H9 (cell line): ENCODE data around the gene CD1D. TPM values are rescaled to one million over a fixed set of nuclear protein-coding genes. Genes with fewer than 3 reads are reported as not detected.
"Not testable (repeated sequence)": the region's sequence is repeated elsewhere in the genome, so short reads cannot be mapped to it uniquely, and the experiment has no call there.

ENCODE experiments used
- DNase-seq: peaks from one replicate; pipeline ENCODE4 v3.0.0-alpha.2; 2017
- H2AFZ ChIP-seq: one replicate; pipeline ENCODE4 v1.6.1; 2013; ENCODE audit warnings: mild to moderate bottlenecking, low read length, control low read depth, moderate library complexity
- H2AK5ac ChIP-seq: 2 replicates; pipeline ENCODE4 v1.6.1; 2013; ENCODE audit warnings: low read length, control low read depth, mixed read lengths; ENCODE audit not compliant: insufficient read length
- H2BK120ac ChIP-seq: one replicate; pipeline ENCODE4 v1.6.1; 2013; ENCODE audit warnings: low read depth, mild to moderate bottlenecking, low read length, control low read depth, inconsistent platforms; ENCODE audit not compliant: poor library complexity, severe bottlenecking
- H2BK12ac ChIP-seq: 2 replicates; pipeline ENCODE4 v1.6.1; 2013; ENCODE audit warnings: low read length, control low read depth, mixed read lengths, low read depth; ENCODE audit not compliant: insufficient read length
- H2BK15ac ChIP-seq: 2 replicates; pipeline ENCODE4 v1.6.1; 2013; ENCODE audit warnings: low read depth, low read length, control low read depth
- H2BK20ac ChIP-seq: one replicate; pipeline ENCODE4 v1.6.1; 2013; ENCODE audit warnings: low read depth, mild to moderate bottlenecking, low read length, control low read depth, inconsistent platforms; ENCODE audit not compliant: poor library complexity, severe bottlenecking
- H2BK5ac ChIP-seq: 2 replicates; pipeline ENCODE4 v1.6.1; 2013; ENCODE audit warnings: low read length, control low read depth, mixed read lengths; ENCODE audit not compliant: insufficient read length
- H3K14ac ChIP-seq: 2 replicates; pipeline ENCODE4 v1.6.1; 2013; ENCODE audit warnings: low read length, control low read depth; ENCODE audit not compliant: insufficient read depth
- H3K18ac ChIP-seq: 2 replicates; pipeline ENCODE4 v1.6.1; 2013; ENCODE audit warnings: low read depth, mild to moderate bottlenecking, mixed read lengths, low read length, control low read depth; ENCODE audit not compliant: insufficient read length
- H3K23ac ChIP-seq: 2 replicates; pipeline ENCODE4 v1.6.1; 2013; ENCODE audit warnings: low read length, control low read depth, mixed read lengths, low read depth; ENCODE audit not compliant: insufficient read length
- H3K23me2 ChIP-seq: 2 replicates; pipeline ENCODE4 v1.6.1; 2013; ENCODE audit warnings: low read depth, mild to moderate bottlenecking, mixed read lengths, low read length, control low read depth; ENCODE audit not compliant: insufficient read length, poor library complexity, severe bottlenecking
- H3K27ac ChIP-seq: 2 replicates; pipeline ENCODE4 v1.5.1; 2013; ENCODE audit warnings: low read length, control low read depth, mixed read lengths, low read depth; ENCODE audit not compliant: insufficient read length
- H3K27me3 ChIP-seq: 2 replicates; pipeline ENCODE4 v1.6.1; 2013; ENCODE audit warnings: low read length, control low read depth, inconsistent platforms; ENCODE audit not compliant: insufficient read depth
- H3K4ac ChIP-seq: 2 replicates; pipeline ENCODE4 v1.6.1; 2013; ENCODE audit warnings: low read depth, mild to moderate bottlenecking, control low read depth, inconsistent platforms, low read length, moderate library complexity
- H3K4me1 ChIP-seq: 2 replicates; pipeline ENCODE4 v1.6.1; 2013; ENCODE audit warnings: low read length, control low read depth, inconsistent platforms; ENCODE audit not compliant: insufficient read depth
- H3K4me2 ChIP-seq: 2 replicates; pipeline ENCODE4 v1.6.1; 2013; ENCODE audit warnings: low read length, control low read depth, mixed read lengths; ENCODE audit not compliant: insufficient read length, insufficient read depth
- H3K56ac ChIP-seq: 2 replicates; pipeline ENCODE4 v1.6.1; 2013; ENCODE audit warnings: low read depth, mild to moderate bottlenecking, mixed read lengths, low read length, control low read depth; ENCODE audit not compliant: insufficient read length
- H3K79me1 ChIP-seq: 2 replicates; pipeline ENCODE4 v1.6.1; 2013; ENCODE audit warnings: low read depth, mild to moderate bottlenecking, moderate library complexity, low read length, control low read depth, inconsistent platforms; ENCODE audit not compliant: insufficient read depth, poor library complexity, severe bottlenecking
- H3K79me2 ChIP-seq: 2 replicates; pipeline ENCODE4 v1.6.1; 2013; ENCODE audit warnings: low read length, control low read depth, inconsistent platforms; ENCODE audit not compliant: insufficient read depth
- H3K9ac ChIP-seq: 2 replicates; pipeline ENCODE4 v1.6.1; 2013; ENCODE audit warnings: low read length, control low read depth, mixed read lengths; ENCODE audit not compliant: insufficient read length; ENCODE audit errors: extremely low read depth
- H3K9me3 ChIP-seq: one replicate; pipeline ENCODE4 v1.6.1; 2013; ENCODE audit warnings: low read depth, low read length, inconsistent platforms; ENCODE audit not compliant: control insufficient read depth
- H3T11ph ChIP-seq: one replicate; pipeline ENCODE4 v1.6.1; 2013; ENCODE audit warnings: mild to moderate bottlenecking, low read length, control low read depth, inconsistent platforms
- H4K20me1 ChIP-seq: one replicate; pipeline ENCODE4 v1.6.1; 2013; ENCODE audit not compliant: control insufficient read depth, insufficient read length, insufficient read depth
- H4K5ac ChIP-seq: 2 replicates; pipeline ENCODE4 v1.6.1; 2013; ENCODE audit warnings: low read depth, mild to moderate bottlenecking, mixed read lengths, low read length, control low read depth; ENCODE audit not compliant: insufficient read length
- H4K8ac ChIP-seq: replicated peaks from 2 replicates; pipeline ENCODE4 v1.6.1; 2013; ENCODE audit warnings: low read length, control low read depth, mixed read lengths, low read depth; ENCODE audit not compliant: insufficient read length
- H4K91ac ChIP-seq: 2 replicates; pipeline ENCODE4 v1.6.1; 2013; ENCODE audit warnings: low read depth, mild to moderate bottlenecking, moderate library complexity, mixed read lengths, low read length, control low read depth; ENCODE audit not compliant: insufficient read length
- H3K27ac Mint-ChIP-seq, 3 experiments: 2 replicates in 2 of 3; 3 replicates in 1 of 3; pipeline ENCODE4 v1.8.0; 2020 to 2021; ENCODE audit warnings: mixed read lengths in 3 of 3, mild to moderate bottlenecking in 1 of 3, moderate library complexity in 1 of 3
- H3K27me3 Mint-ChIP-seq: 2 replicates; pipeline ENCODE4 v1.8.0; 2021; ENCODE audit warnings: low read depth, mild to moderate bottlenecking, moderate library complexity, mixed read lengths
- H3K36me3 Mint-ChIP-seq, 3 experiments: 2 replicates in 2 of 3; 3 replicates in 1 of 3; pipeline ENCODE4 v1.8.0; 2020 to 2021; ENCODE audit warnings: low read depth in 3 of 3, mixed read lengths in 3 of 3; ENCODE audit not compliant: insufficient read depth in 1 of 3
- H3K4me1 Mint-ChIP-seq, 2 experiments: 2 replicates each; pipeline ENCODE4 v1.8.0; 2020; ENCODE audit warnings: mixed read lengths in 2 of 2
- H3K4me3 Mint-ChIP-seq, 2 experiments: 2 replicates in 1 of 2; 3 replicates in 1 of 2; pipeline ENCODE4 v1.8.0; 2020 to 2021; ENCODE audit warnings: mild to moderate bottlenecking in 2 of 2, mixed read lengths in 2 of 2, moderate library complexity in 1 of 2
- H3K9me3 Mint-ChIP-seq, 2 experiments: 2 replicates in 1 of 2; 3 replicates in 1 of 2; pipeline ENCODE4 v1.8.0; 2020; ENCODE audit warnings: mild to moderate bottlenecking in 2 of 2, mixed read lengths in 2 of 2, moderate library complexity in 1 of 2
- whole genome bisulfite sequencing: extraction: QIAGEN DNeasy Blood & Tissue Kit; methylation state at CpG from one replicate; pipeline ENCODE4 v1.1.7; 2013; ENCODE audit warnings: missing lambda C conversion rate, low lambda C conversion rate, mixed read lengths; ENCODE audit not compliant: insufficient read length; ENCODE audit errors: extremely low coverage; 5-methylcytosine and 5-hydroxymethylcytosine counted together
- total RNA-seq: library from RNA; stranded (reverse); gene quantifications from 2 replicates; pipeline ENCODE4 v1.2.1, GENCODE V29; 2021
- TF ChIP-seq, protein P1 (sequence below): fragments of 200-600 bp; sonication (generic); conservative IDR thresholded peaks from 3 replicates; pipeline ENCODE4 v1.8.0; 2021; ENCODE audit warnings: antibody characterized with exemption, mild to moderate bottlenecking

Gene CD1D
- total RNA-seq, 1 experiment from 2014 or later = 0.98 TPM

DNA sequence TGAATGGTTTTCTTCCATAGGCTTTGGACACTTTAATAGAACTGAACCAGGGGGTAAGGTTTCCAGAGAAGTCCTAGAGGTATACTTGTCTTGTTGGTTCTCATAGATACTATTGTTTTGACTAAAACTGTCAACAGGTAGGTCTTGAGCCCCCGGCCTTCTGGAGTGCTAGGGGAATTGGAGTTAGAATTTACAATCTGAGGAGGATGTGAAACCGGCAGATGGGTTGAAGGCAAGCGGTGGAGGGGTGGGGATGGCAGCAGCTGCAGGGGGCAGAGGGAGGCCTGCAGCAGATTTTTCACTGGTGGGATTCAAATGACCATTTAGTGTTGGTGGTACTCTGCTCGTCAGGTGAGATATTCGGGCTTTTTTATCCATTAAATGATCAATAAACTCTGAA is 4.3 kb upstream of the CD1D start:
- Histone ChIP-seq H3K4ac (no peak overlapping the region), H2BK120ac (no peak overlapping the region), H3K9ac (no peak overlapping the region), H3K23me2 (peaks cover 9% of the 10 kb centered on the region), H3K23ac (no peak overlapping the region), H3K14ac (no peak overlapping the region), H2BK15ac (no peak overlapping the region), H3K79me2 (no peaks in the 10 kb centered on the region), H2BK20ac (no peak overlapping the region), H3T11ph (no peak overlapping the region), H3K4me2 (no peak overlapping the region), H4K8ac (no peak overlapping the region), H3K27ac (no peak overlapping the region), H4K91ac (no peak overlapping the region), H2BK12ac (no peak overlapping the region), H4K20me1 (no peaks in the 10 kb centered on the region), H2AK5ac (no peak overlapping the region), H3K4me1 (peaks cover 4% of the 10 kb centered on the region; the same call in 1 of the 2 replicates), H3K9me3 (no peaks in the 10 kb centered on the region), H3K79me1 (no peaks in the 10 kb centered on the region), H2BK5ac (no peak overlapping the region), H2AFZ (no peak overlapping the region), H4K5ac (no peak overlapping the region), H3K27me3 (peaks cover 21% of the 10 kb centered on the region), H3K18ac (no peak overlapping the region), H3K56ac (no peak overlapping the region)
- H3K4me1 Mint-ChIP-seq = peaks cover 18 to 19% of the 10 kb centered on the region in 2 experiments
- no peak overlapping the region for H3K27ac Mint-ChIP-seq
- no peaks in the 10 kb centered on the region for H3K36me3 Mint-ChIP-seq
- TF ChIP-seq, protein P1, sequence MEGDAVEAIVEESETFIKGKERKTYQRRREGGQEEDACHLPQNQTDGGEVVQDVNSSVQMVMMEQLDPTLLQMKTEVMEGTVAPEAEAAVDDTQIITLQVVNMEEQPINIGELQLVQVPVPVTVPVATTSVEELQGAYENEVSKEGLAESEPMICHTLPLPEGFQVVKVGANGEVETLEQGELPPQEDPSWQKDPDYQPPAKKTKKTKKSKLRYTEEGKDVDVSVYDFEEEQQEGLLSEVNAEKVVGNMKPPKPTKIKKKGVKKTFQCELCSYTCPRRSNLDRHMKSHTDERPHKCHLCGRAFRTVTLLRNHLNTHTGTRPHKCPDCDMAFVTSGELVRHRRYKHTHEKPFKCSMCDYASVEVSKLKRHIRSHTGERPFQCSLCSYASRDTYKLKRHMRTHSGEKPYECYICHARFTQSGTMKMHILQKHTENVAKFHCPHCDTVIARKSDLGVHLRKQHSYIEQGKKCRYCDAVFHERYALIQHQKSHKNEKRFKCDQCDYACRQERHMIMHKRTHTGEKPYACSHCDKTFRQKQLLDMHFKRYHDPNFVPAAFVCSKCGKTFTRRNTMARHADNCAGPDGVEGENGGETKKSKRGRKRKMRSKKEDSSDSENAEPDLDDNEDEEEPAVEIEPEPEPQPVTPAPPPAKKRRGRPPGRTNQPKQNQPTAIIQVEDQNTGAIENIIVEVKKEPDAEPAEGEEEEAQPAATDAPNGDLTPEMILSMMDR = no peak
- no peak overlapping the region for H3K4me3 Mint-ChIP-seq
- WGBS = no CpG with 5 or more reads among the region's 5 CpGs
- peaks cover 61% of the 10 kb centered on the region for H3K27me3 Mint-ChIP-seq
- H3K9me3 Mint-ChIP-seq = no peaks in the 10 kb centered on the region
- no peak for DNase-seq

DNA sequence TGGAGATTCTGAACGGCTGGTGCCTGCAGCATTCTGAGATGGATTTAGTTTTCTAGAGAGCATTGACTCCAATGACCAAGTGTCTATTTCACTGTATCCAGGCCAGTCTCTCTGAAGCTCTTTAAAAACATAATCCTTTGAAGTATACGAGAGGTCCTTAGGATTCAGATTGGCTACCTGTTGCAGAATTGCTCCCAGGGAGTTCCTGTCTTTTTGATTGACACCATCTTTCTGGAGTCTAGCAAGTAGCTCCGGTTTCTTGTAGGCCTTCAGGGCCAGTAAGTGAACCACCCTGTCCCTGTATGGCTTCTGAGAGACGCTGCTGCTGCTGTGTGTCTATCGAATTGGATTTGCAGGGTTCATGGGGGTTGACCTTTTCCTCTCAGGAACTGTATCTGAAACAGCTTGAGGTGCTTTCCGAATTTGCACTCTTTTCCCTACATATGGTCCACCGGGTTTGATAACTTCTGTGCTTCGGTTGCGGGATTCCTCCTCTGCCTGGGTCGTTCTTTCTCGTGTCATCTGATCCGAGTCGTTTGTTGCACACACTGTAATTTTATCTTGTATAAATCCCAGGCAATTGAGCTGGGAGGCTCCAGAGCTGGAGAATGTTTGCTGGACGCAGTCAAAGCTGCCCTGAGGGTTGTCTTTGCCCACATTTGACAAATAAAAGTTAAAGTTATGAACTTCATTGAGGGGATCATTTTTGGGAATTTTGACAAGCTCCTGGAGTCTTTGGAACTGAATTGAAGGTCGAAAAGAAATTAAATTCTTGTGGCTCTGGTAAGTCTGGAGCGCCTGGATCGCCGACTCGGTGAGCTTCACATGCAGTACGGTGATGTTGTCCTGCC is 3.6 kb upstream of the CD1D start:
- H3K27me3 Mint-ChIP-seq = peaks cover 68% of the 10 kb centered on the region
- H3K27ac Mint-ChIP-seq, H2AFZ ChIP-seq: not testable (repeated sequence)

More for the DNA sequence above, 3.6 kb upstream of the CD1D start:
- not testable (repeated sequence) for H3K9me3 ChIP-seq, H4K91ac ChIP-seq, H3K9me3 Mint-ChIP-seq, H4K8ac ChIP-seq, DNase-seq, H3K4ac ChIP-seq, H2BK5ac ChIP-seq, H4K20me1 ChIP-seq, H3K18ac ChIP-seq, H4K5ac ChIP-seq, H2BK120ac ChIP-seq, H3K9ac ChIP-seq, H3K56ac ChIP-seq, H2AK5ac ChIP-seq, H2BK12ac ChIP-seq, H2BK15ac ChIP-seq, H3K79me1 ChIP-seq, H3K4me1 ChIP-seq, H2BK20ac ChIP-seq, H3K14ac ChIP-seq, H3K79me2 ChIP-seq, H3K27ac ChIP-seq, H3T11ph ChIP-seq, H3K36me3 Mint-ChIP-seq, H3K23ac ChIP-seq
- Histone ChIP-seq H3K4me2 (peak overlapping the region; percentile 38), H3K27me3 (peaks cover 28% of the 10 kb centered on the region), H3K23me2 (peaks cover 12% of the 10 kb centered on the region)
- WGBS = no CpG with 5 or more reads among the region's 20 CpGs
- Mint-ChIP-seq H3K4me3 (peak overlapping the region in 1 of 2 experiments; percentile 47; a peak in 3 of 5 replicates), H3K4me1 (peaks cover 24 to 25% of the 10 kb centered on the region in 2 experiments)
